ENCODE results near the gene DLL4.
"Not testable (repeated sequence)": the region's sequence is repeated elsewhere in the genome, so short reads cannot be mapped to it uniquely, and the experiment has no call there.

The DLL4 gene

DNA sequence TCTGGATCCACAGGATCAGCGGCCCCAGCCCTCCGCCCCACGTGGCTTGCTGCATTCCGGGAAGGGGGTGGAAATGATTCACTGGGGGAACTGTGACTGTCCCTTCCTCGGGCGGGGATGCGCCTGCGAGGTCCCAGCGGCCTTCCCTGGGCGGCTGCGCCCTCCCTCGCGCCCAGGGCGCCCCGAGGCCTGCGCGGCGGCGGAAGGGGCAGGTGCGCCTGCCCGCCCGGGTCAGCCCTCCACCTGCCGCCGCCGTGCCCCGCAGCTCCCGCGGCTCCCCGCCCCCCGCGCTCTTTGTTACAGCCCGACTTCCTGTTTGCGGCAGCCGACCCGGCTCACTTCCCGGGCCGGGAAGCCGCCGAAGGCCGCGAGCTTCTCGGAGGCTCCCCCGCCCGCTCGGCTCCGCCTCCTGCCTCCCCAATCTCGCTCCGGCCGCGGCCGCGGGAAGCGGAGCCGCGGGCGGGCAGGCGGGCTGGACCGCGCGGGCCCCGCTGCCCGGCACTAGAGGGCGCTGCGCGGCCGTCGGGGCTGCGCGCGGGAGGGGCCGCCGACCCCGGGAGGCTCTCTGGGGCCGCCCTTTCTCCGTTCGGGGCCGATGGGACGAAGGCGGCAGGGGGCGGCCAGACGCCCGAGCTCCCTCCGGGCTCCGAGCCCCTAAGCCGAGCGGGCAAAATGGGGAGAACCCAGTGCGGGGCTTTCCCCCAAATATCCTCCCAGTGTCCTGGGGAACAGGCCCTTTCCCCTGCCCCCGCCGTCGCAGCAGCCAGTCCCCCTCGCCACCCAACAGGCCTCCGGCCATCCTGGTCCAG, 12.6 kb downstream of the DLL4 start:
- DNase-seq (ENCODE audit: low read depth): peak; percentile 28

GRCh38 chr15:40942337-40942854, 13.3 kb downstream of the DLL4 start:
- DNase-seq (ENCODE audit: low read depth): no peak

GRCh38 chr15:40942878-40943277, 13.7 kb downstream of the DLL4 start:
- DNase-seq (ENCODE audit: low read depth): no peak

GRCh38 chr15:40943764-40944365, 14.7 kb downstream of the DLL4 start:
- no peak for DNase-seq (ENCODE audit: low read depth)

GRCh38 chr15:40944510-40945296, 15.6 kb downstream of the DLL4 start:
- no peak for DNase-seq (ENCODE audit: low read depth)

DNA sequence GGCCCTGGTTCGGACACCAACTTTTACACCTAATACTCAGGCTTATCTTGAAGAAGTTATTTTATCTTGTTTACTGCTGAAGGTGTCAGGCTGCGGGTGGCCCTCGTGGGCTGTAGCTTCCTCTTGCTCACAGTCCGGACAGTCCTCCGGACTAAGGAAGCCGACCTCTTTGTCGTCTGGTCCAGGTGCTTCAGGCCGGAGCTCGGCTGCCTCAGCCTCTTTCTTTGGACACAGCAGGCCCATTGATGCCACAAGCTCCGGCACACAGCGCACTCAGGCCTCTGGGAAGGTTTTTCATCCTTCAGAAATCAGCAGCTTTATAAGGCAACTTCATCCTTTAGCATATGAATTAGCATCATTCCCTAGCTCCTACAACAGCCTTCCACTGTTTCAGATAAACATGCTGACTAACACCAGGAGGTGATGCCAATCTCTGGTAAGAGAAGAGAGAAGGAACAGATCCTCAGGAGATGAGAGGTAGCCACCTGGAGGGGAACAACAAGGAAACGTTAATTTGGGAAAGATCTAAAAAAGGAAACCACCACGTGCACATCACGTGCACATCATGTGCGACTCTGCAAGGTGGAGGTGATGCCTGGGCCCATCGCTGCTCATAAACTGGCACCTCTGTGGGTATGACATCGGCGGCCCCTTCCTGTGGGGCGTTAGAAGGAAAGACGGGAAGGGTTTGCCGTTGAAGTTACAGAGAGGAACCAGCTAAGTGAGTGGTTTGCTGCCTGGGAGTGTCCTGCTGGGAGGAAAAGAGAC, 19.8 kb downstream of the DLL4 start:
- no peak for DNase-seq (ENCODE audit: low read depth)

GRCh38 chr15:40949756-40950207, 20.6 kb downstream of the DLL4 start:
- DNase-seq (ENCODE audit: low read depth): no peak

DNA sequence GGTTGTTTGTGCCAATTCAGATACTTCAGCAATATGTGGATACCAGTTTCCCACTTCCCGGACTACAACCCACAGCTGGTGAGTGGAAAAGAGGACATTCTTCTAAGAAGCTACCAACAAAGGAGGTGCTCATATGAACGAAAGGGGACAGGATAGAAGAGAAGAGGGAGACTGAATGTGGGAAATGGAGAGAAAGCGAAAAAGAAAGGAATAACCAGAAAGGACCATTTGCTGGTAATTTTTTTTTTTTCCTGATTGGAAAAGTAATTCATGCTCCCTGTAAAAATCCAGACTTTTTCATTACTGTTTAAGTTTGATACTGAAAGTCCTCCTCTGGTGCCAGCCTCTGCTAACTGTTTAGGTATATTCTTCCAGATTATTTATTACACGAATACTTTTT, 22.6 kb downstream of the DLL4 start:
- DNase-seq (ENCODE audit: low read depth): no peak

GRCh38 chr15:40952301-40952900, 23.3 kb downstream of the DLL4 start:
- DNase-seq (ENCODE audit: low read depth): no peak

DNA sequence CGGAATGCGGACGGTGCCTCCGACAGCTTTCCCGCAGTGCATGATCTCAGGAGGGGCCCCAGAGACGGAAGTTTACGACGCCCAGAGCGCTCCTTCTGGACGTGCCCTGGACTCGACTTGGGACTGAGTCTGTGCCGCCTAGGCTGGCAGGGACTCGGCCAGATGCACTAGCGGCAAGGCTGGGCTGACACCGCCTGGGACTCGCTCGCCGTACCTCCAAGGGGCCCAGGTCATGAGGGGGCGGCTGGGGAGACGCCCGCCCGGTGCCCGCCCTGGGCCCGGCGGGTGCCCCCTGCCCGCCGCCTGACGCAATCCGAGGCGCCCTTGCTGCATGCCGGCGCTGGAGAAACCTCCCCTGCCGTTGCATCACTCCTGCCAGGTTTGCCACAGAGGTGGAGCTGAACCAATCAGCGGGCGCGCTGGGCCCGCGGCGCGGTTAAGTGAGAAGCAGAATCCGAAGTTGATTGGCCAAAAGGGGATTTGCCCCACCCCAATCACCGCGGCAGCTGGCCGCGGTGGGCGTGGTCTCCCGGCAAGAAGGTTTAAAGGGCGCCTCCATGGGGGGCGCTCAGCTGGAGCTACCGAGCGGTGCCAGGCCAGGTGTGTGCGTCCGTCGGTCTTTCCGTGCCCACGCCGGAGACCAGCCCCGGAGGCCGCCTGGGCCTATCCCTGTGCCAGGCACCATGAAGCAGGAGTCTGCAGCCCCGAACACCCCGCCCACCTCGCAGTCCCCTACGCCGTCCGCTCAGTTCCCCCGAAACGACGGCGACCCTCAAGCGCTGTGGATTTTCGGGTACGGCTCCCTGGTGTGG, 24.0 kb downstream of the DLL4 start, which contains the start of gene CHAC1:
TSS of gene CHAC1 (plus strand) at position 571 of the 812 bp plus-strand sequence. CDS start at position 684, 113 bp downstream.
- peak; percentile 98 for DNase-seq (ENCODE audit: low read depth)

DNA sequence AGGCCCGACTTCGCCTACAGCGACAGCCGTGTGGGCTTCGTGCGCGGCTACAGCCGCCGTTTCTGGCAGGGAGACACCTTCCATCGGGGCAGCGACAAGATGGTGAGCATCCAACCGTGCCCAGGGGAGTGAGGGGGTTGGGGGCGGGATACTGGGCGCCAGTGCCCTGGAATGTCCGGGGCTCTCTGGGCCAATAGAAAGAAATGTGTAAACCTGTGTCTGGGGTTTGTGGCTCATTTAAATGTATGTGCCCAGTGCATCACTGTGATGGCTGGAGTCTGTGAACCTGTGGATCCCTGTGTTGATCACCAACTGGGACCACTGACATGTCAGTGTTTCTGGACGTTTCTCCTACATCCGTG, 24.6 kb downstream of the DLL4 start:
- no peak for DNase-seq (ENCODE audit: low read depth)

DNA sequence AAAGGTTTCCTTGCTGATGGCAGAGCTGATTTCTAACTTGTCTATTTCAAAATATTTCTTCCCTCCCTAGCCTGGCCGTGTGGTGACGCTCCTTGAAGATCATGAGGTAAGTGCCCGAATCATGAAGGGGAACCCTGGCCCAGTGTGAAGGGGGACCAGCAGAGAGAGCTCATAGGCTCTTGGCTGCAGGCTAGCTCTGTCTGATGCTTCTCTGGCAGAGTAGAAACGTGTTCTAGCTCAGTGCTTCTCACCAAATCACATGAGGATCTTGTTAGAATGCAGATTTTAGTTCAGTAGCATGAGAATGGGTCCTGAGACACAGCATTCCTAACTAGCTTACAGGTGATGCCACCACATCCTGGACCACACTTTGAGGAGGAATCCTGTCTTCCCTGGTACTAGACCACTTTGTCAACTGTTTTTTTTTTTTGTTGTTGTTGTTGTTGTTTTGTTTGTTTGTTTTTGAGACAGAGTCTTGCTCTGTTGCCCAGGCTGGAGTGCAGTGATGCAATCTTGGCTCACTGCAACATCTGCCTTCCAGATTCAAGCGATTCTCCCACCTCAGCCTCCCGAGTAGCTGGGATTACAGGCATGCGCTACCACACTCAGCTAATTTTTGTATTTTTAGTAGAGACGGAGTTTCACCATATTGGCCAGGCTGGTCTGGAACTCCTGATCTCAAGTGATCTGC, 25.2 kb downstream of the DLL4 start:
- DNase-seq (ENCODE audit: low read depth): not testable (repeated sequence)

DNA sequence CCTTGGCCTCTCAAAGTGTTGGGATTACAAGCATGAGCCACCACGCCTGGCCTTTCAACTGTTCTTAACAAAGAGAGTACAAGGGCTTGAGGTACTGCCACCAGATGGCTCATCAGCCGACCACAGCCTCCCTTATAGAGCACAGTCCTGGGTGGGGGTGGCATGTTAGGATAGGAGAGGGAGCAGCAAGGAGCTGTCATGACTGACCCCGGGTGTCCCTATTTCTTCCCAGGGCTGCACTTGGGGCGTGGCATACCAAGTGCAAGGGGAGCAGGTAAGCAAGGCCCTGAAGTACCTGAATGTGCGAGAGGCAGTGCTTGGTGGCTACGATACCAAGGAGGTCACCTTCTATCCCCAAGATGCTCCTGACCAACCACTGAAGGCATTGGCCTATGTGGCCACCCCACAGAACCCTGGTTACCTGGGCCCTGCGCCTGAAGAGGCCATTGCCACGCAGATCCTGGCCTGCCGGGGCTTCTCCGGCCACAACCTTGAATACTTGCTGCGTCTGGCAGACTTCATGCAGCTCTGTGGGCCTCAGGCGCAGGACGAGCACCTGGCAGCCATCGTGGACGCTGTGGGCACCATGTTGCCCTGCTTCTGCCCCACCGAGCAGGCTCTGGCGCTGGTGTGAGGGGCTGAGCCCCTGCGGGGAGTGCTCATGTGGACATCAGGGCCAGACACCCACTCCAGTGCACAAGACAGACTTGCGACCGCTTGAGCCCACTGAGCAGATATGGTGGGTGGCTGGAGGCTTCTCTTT, 26.2 kb downstream of the DLL4 start:
- no peak for DNase-seq (ENCODE audit: low read depth)

- no peak for DNase-seq (ENCODE audit: low read depth)
Measured at GRCh38 chr15:40955930-40956540, 26.9 kb downstream of the DLL4 start.

DNA sequence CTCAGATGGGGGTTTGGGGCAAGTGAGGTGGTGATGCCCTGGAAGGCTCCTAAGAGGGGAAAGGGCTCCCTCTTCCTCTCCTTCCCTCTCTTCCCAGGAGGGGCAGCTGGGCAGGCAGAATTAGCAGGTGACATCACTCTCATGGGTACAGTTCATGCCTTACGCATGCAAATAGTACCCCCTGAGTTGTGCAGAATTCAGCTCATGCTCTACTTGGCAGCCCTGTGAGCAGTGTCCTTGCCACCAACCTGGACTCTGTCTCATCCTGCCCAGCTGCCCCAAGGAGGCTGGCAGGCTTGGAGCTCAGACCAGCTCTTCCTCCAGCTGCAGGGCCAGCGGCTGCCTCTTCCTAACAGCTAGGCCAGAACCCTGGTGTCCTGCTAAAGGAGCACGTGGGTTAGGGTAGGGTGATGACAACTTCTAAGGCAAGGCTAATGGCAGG, 27.4 kb downstream of the DLL4 start:
- DNase-seq (ENCODE audit: low read depth): no peak

- DNase-seq (ENCODE audit: low read depth): no peak
Measured at GRCh38 chr15:40957041-40957555, 28.0 kb downstream of the DLL4 start.

GRCh38 chr15:40957581-40958051, 28.5 kb downstream of the DLL4 start:
- peak; percentile 23 for DNase-seq (ENCODE audit: low read depth)

DNA sequence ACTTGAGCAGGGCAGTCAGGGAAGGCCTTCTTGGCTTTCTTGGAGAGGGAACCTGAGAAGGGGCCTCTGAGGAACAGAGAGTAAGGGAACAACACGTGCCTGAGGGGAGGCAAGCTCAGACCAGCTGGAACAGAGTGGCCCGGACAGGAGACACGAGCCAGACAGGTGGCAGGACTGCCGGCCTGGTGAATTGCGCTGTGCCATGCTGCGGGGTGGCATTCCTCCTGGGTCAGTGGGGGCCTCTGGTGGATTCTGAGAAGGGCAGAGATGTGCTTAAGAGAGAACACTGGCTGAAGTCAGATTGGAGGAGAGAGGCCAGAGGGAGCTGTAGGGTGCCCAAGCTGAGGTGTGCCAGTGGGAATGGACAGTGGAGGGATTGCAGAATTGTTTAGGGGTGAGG, 29.0 kb downstream of the DLL4 start:
- DNase-seq (ENCODE audit: low read depth): no peak
